IPS-18c (cell line): ENCODE measurements around the gene UFSP1.

Experiments
- H3K4me3 ChIP-seq: 2 replicates; pipeline ENCODE4 v1.7.0; 2013; ENCODE audit warnings: low read depth, mild to moderate bottlenecking, low read length, moderate library complexity; ENCODE audit not compliant: insufficient read depth
- H3K9me3 ChIP-seq: one replicate; pipeline ENCODE4 v1.6.1; 2013; ENCODE audit warnings: mild to moderate bottlenecking, low read length, moderate library complexity; ENCODE audit not compliant: control insufficient read depth, insufficient read depth

The UFSP1 gene

DNA sequence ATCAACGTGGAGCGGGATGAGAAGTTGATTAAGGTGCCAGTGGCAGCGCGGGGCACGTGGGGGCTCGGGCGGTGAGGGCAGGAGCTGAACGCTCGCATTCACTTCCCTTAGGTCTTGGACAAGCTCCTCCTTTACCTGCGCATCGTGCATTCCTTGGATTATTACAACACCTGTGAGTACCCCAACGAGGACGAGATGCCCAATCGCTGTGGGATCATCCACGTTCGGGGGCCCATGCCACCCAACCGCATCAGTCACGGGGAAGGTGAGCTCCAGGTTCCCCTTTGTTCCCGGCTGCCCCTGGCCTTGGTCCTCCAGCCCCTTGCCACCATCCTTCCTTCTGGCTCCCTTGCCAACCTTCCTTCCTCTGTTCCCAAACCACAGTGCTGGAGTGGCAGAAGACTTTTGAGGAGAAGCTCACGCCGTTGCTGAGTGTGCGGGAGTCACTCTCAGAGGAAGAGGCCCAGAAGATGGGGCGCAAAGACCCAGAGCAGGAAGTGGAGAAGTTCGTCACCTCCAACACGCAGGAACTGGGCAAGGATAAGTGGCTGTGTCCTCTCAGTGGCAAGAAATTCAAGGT is 2.5 kb downstream of the UFSP1 start:
- no peak overlapping the region for H3K4me3 ChIP-seq

DNA sequence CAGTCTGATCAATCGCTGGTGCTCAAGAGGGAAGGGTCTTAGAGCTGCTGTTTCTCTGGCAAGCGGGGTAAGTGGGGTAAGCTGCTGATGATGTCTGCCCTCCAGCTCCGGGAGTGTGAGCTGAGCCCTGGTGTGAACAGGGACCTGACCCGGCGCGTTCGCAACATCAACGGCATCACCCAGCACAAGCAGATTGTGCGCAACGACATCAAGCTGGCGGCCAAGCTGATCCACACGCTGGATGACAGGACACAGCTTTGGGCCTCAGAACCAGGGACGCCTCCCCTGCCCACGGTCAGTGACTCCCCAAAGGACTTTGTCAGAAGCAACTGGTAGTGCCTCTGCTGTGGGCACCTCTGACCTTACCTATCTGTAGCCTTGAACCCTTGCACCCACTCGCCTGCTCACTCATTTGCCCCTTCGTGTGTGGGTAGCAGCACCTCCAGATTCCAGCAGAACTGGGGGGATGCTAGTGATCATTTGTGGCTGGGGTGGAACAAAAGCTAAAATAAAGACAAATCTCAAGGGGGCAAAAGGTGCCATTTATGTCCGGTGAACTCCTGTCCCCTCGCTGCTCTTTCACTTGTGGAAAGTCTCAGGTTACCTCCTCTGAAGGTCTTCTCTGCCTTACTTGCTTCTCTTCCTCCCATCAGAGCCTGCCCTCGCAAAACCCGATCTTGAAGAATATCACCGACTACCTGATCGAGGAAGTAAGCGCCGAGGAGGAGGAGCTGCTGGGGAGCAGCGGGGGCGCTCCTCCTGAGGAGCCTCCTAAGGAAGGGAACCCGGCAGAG is 3.2 kb downstream of the UFSP1 start:
- Histone ChIP-seq H3K4me3 (peak overlapping the region; percentile 15; the same call in 1 of the 2 replicates), H3K9me3 (peaks cover 4% of the 10 kb centered on the region)

More for the DNA sequence above, 2.5 kb downstream of the UFSP1 start:
- peaks cover 4% of the 10 kb centered on the region for H3K9me3 ChIP-seq

DNA sequence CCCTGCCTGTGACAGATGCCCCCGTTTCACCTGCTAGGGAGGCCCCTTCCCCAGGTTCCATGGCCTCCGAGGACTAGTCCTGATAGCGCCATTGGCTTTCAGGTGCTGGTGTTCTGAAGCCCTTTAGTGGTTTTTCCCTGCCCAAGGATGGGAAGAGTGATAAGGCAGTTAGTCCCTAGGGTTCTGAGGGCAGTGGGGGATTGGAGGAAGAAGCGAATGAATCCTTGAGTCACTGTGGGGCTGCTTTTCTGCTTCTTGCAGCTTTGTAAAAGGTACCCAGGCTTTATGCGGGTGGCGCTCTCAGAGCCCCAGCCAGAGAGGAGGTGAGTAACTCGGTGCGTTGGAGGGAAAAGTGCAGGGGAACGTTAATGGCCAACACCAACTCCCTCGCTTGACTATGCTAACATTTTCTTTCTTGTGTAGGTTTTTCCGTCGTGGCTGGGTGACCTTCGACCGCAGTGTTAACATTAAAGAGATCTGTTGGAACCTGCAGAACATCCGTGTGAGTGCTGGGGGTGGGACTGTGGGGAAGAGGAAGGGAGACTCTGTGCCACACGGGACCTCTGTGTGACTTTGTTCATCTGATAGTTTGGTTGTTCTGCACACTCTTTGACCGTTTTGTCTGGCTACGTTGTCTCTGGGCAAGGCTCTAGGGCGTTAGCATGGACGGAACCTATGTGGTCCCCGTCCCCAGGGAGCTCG is 3.9 kb downstream of the UFSP1 start:
- H3K4me3 ChIP-seq: peak overlapping the region; percentile 15; the same call in 1 of the 2 replicates
- peaks cover 4% of the 10 kb centered on the region for H3K9me3 ChIP-seq

DNA sequence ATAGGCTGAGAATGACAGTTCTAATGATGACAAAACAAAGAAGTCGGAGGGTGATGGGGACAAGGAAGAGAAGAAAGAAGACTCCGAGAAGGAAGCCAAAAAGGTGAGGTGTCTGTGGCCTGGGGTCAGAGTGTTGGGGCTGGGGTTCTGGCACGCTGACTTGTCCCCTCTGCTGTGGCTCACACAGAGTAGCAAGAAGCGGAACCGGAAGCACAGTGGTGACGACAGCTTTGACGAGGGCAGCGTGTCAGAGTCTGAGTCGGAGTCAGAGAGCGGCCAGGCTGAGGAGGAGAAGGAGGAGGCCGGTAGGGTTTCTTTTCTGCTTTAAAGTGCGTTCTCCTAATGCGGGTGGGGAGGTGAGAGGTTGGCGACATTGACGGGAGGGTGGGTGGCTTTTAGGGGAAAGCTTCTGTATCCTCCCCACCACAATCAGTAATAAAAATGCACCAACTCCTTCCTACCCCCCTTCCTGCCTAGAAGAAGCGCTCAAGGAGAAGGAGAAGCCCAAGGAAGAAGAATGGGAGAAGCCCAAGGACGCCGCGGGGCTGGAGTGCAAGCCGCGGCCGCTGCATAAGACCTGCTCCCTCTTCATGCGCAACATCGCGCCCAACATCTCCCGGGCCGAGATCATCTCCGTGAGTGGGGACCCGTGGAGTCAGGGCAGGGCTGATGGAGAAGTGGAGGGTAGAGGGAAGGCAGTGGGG is 4.6 kb downstream of the UFSP1 start:
- H3K9me3 ChIP-seq: peaks cover 4% of the 10 kb centered on the region
- H3K4me3 ChIP-seq: no peak overlapping the region

DNA sequence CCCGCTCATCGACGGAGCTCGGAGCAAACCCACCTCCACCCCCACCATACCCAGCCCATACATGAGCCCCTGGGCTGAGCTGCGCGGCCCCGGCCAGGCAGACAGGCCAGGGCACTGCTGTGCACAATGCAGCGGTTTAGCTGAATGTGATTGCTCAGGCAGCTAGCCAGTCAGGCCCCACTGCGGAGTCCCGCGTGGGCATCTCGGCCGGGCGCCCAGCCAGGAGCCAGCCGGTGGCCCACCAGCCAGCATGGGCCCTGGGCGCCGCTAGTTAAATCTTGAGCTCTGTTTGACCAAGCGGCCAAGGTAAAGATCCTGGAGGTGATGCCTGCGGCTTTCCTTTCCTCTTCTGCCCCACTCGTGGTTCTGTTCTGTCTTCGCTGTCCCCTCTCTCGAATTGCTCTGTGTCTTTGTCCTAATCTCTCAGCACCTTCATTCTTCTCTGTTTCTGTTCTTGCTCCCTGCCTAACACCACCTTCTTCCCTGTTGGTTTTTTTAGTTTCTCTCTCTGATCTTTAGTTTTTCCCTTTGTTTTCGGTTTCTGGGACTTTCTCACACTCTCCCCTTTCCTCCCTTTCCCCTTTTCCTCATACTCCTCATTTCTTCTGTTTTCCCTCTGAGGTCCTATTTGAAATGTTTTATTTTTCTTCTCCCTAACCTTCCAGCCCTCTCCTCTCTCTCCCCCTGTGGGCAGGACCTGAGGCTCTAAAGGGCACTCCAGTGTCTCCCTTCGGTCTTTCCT is 6.6 kb downstream of the UFSP1 start:
- Histone ChIP-seq H3K4me3 (no peak overlapping the region), H3K9me3 (no peaks in the 10 kb centered on the region)

DNA sequence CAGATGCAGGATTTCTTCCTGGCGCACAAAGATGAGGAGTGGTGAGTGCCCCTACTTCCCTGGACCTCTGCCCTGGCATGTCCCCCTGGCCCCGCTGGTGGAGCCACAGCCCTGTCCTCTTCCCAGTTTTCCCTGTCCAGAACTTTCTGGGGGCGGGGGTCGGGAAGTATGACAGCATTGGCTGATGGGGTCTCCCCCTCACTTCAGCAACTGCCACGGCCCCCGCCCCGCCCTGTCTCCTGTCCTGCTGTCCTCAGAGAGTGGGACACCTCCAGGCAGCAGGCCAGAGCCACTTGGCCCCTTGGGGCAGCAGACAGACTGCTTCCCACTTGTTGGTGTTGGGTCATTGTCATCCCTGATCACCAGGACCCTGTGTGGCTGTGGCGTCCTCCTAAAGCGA is 7.3 kb downstream of the UFSP1 start:
- Histone ChIP-seq H3K9me3 (no peaks in the 10 kb centered on the region), H3K4me3 (no peak overlapping the region)

DNA sequence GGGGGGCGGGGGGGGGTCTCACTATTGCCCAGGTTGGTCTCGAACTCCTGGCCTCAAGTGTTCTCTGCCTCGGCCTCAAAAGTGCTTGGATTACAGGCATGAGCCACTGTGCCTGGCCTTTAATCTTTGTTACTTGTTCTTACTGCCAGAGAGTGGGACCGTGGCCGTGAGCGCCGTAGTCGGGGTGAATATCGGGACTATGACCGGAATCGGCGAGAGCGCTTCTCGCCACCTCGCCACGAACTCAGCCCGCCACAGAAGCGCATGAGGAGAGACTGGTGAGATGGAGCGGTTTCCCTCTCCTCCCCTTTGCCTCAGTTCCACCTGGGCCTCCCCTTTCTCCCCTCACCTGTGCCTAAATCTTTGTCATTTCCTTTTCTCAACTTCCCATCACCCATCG is 8.4 kb downstream of the UFSP1 start:
- H3K4me3 ChIP-seq: no peak overlapping the region
- H3K9me3 ChIP-seq: no peaks in the 10 kb centered on the region

DNA sequence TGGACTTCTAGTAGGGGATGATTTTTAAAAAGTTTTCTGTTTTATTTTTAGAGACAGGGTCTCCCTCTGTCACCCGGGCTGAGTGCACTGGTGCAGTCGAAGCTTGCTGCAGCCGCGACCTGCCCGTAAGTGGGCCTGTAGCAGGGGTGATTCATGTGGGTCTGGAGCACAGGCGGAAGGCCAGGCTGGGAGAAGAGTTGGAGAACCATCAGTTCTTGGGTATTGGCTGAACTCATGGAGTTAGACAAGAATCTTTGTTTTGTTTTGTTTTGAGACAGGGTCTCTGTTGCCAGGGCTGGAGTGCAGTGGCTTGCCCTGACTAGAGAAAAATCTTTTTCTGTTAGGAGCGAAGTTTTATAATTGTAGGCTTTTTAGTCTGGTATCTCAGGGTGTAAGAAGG is 8.9 kb downstream of the UFSP1 start:
- Histone ChIP-seq H3K9me3 (no peaks in the 10 kb centered on the region), H3K4me3 (no peak overlapping the region)

DNA sequence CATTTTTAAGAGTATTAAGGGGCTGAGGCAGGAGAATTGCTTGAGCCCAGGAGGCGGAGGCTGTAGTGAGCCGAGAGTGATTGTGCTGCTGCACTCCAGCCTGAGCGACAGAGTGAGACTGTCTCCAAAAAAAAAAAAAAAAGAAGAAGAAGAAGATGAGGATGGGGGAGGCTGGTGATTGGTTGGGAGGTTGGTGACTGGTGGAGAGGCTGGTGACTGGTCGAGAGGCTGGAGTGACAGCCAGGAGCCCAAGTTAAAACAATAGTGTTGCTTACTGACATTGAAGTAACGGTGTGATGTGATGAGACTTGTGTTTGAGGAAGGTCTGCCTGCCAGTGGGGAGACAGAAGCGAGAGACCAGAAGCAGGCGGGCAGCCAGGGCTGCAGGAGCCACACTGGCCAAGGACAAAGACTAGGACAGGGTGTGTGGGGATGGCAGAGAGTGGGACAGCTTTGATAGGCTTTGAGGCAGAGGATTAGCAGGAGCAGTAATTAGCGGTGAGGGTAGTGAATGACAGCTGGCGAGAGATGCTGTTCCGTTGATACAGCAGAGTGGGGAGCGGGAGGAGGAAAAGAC is 9.7 kb downstream of the UFSP1 start:
- no peak overlapping the region for H3K4me3 ChIP-seq
- H3K9me3 ChIP-seq: no peaks in the 10 kb centered on the region

DNA sequence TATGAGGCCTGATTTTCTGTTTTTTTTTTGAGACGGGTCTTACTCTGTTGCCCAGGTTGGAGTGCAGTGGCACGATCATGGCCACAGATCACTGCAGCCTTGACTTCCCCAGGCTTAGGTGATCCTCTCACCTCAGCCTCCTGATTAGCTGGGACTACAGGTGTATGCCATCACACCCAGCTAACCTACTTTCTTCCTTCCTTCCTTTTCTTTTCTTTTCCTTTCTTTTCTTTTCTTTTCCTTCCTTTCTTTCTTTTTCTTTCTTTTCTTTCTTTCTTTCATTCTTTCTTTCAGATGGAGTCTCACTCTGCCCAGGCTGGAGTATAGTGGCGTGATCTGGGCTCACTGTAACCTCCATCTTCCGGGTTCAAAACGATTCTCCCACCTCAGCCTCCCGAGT is 10.8 kb downstream of the UFSP1 start:
- H3K9me3 ChIP-seq: no peaks in the 10 kb centered on the region
- no peak overlapping the region for H3K4me3 ChIP-seq

DNA sequence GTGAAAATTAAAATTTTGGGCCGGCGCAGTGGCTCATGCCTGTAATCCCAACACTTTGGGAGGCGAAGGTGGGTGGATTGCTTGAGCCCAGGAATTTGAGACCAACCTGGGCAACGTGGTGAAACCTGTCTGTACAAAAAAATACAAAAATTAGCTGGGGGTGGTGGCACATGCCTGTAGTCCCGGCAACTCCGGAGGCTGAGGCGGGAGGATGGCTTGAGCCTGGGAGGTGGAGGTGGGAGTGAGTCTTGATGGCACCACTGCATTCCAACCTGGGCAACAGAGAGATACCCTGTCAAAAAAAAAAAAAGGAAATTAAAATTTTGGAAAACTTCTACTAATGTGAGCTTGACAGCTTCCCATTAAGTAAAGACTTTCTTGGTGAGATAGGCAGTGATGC is 11.5 kb downstream of the UFSP1 start:
- Histone ChIP-seq H3K9me3 (no peaks in the 10 kb centered on the region), H3K4me3 (no peak overlapping the region)

DNA sequence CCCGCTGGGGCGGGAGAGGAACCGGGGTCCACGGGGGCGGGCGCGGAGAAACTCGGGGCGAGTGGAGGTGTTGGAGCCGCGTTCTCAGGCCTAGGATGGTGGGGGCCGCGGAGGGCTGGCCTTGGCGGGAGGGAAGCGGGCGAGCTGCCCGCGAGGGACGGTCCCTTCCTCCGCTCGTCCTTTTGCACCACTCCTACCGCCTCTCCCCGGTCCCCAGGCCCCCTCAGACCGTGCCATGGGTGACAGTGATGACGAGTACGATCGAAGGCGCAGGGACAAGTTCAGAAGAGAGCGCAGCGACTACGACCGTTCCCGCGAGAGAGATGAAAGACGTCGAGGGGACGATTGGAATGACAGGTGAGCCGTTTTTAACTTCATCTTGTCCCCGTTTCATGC is 14.2 kb downstream of the UFSP1 start:
- Histone ChIP-seq H3K4me3 (peak overlapping the region; percentile 94), H3K9me3 (peaks cover 2% of the 10 kb centered on the region)

DNA sequence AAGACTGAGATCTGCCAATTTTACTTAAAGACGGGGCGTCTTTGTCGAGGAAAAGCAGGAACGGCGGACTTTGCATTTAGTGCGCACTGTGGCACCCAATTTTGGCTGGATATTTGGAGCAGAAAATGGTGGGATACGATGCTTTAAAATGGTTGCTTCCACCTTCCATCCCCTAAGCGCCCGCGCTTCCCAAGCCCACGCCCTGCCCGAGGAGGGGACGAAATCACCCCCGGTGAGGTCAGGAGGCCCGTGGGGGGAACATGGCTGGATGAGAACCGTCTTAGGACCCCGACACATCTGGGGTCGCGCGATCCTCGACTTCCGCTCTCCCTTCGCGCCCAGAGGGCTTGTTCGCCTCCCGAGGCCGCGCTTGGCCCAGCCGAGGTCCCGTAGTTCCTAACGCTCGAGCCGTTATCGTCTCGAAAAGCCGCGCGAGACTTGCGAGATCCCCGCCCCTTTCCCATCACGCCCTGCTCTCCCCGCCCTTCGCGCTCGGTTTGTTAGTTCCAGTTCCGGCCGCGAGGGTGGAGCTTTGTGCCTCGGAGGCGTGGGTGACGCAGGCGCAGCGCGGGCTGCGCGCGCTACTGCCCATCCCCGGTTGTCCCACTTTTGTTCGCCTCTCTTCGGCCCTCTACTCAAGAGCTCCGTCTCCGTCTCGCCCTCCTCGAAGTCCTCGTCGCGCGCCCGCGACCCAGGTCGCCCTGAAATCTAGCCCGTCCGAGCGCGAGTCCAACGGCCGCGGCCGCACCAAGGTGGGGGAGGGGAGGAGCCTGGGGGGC is 14.7 kb downstream of the UFSP1 start, which contains the start of gene SRRT:
Gene SRRT, plus strand, starts transcription at position 527 of the 779 bp plus-strand sequence. CDS start 488 bp downstream, outside the sequence.
- H3K9me3 ChIP-seq: peaks cover 2% of the 10 kb centered on the region
- H3K4me3 ChIP-seq: peak within 1 kb of the TSS; percentile 94

DNA sequence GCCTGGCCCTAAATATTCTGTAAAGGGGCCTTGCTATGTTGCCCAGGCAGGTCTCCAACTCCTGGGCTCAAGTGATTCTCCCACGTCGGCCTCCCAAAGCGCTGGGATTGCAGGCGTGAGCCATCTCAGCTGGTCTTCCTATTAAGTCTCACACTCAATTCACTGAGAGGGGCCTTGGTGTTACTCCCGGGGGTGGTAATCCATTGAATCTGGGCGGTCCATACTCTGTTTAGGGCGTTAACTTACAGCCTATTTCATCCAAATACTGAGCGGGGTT is 15.3 kb downstream of the UFSP1 start:
- Histone ChIP-seq H3K9me3 (peaks cover 2% of the 10 kb centered on the region), H3K4me3 (peak overlapping the region; percentile 94)

DNA sequence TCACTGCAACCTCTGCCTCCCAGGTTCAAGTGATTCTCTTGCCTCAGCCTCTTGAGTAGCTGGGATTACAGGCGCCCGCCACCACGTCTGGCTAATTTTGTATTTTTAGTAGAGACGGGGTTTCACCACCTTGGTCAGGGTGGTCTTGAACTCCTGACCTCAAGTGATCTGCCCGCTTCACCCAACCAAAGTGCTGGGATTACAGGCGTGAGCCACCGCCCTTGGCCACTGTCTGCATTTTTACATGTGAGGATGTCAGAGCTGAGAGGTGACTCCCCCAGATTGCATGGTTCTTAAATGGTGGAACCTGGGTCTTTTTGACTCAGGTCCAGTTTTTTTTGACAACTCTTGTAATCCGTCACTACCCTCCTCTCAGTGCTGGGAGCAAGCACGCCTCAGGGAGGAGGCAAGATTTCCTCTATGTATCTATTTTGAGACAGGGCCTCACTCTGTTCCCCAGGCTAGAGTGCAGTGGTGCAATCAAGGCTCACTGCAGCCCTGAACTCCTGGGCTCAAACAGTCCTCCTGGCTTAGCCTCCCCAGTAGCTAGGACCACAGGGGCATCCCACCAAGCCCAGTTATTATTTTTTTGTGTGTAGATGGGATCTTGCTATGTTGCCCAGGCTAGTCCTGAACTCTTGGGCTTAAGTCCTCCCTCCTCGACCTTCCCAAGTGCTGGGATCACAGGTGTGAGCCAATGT is 15.8 kb downstream of the UFSP1 start:
- peaks cover 2% of the 10 kb centered on the region for H3K9me3 ChIP-seq
- H3K4me3 ChIP-seq: no peak overlapping the region; the same call in 1 of the 2 replicates
